ENCODE results near the gene YWHAG.

Gene YWHAG

GRCh38 chr7:76375251-76375650 is 16.5 kb upstream of the YWHAG start:
- no peaks in the 10 kb centered on the region for H3K79me2 ChIP-seq (ENCODE audit: insufficient read depth, low read length)
- H3K9me2 ChIP-seq (replicated peaks; ENCODE audit: low read depth, low read length) = no peaks in the 10 kb centered on the region
- no peak overlapping the region for H3K4me2 ChIP-seq (ENCODE audit: low read depth, low read length, poor library complexity, severe bottlenecking)
- TF ChIP-seq EZH2phosphoT487 (IDR thresholded peaks at IDR 0.05; ENCODE audit: borderline replicate concordance) (no peak), CTCF (conservative IDR thresholded peaks at IDR 0.05; ENCODE audit: low read length) (no peak)
- H4K20me1 ChIP-seq (ENCODE audit: insufficient read depth, low read length, poor library complexity, severe bottlenecking) = no peaks in the 10 kb centered on the region
- no peak overlapping the region for H3K9ac ChIP-seq (ENCODE audit: low read depth, low read length, poor library complexity, severe bottlenecking)
- H3K27me3 ChIP-seq (ENCODE audit: insufficient read depth, low read length, poor library complexity, severe bottlenecking) = no peaks in the 10 kb centered on the region
- H3K9me3 ChIP-seq (ENCODE audit: insufficient read depth, low read depth, low read length) = no peaks in the 10 kb centered on the region
- H3K4me1 ChIP-seq (ENCODE audit: insufficient read depth, low read length, poor library complexity, severe bottlenecking) = no peaks in the 10 kb centered on the region
- H2AFZ ChIP-seq (ENCODE audit: low read length) = no peak overlapping the region
- H3K36me3 ChIP-seq (ENCODE audit: insufficient read depth, low read length) = no peaks in the 10 kb centered on the region
- H3F3A ChIP-seq (ENCODE audit: low read depth) = no peaks in the 10 kb centered on the region
- no peak overlapping the region for H3K4me3 ChIP-seq (ENCODE audit: low read length, poor library complexity, severe bottlenecking)

DNA sequence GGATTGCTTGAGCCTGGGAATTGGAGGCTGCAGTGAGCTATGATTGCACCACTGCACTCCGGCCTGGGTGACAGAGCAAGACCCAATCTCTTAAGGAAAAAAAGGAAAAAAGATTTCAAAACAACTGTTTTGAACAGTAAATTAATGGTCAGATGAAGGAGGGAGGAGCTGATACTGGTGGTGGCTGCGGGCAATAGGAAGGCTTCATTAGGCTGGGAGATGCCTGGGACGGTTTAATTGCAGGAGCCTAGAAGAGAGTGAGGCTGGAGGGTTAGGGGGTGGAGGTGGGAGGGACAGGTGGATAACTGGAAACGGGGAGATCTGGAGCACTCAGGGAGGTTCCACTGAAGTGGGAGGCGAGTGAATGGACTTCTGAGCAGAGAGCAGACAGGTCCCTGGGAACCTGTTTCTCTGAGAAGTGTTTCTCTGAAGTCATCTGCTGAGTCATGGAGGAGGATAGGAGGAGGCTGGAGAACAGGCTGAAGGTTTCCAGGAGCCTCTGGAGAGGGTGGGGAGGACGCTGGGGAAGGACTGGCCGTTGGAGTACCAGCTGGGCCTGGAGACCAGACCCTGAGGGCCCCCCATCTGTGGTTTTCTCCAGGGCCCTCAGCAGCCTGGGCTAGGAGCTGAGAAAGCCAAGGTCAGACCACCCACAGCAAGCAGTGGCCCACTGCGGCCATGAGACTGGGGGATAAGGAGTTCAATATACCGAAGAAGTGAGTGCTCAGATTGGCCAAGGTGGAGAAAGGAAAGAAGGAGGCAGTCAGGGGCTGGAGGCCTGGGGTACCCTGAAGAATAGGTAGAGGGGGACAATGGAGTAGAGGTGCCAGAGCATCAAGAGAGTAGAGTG is 14.4 kb upstream of the YWHAG start:
- Histone ChIP-seq H4K20me1 (ENCODE audit: insufficient read depth, low read length, poor library complexity, severe bottlenecking) (no peaks in the 10 kb centered on the region), H3K9me2 (replicated peaks; ENCODE audit: low read depth, low read length) (no peaks in the 10 kb centered on the region), H2AFZ (ENCODE audit: low read length) (no peak overlapping the region), H3K4me3 (ENCODE audit: low read length, poor library complexity, severe bottlenecking) (no peak overlapping the region), H3K36me3 (ENCODE audit: insufficient read depth, low read length) (no peaks in the 10 kb centered on the region), H3K27me3 (ENCODE audit: insufficient read depth, low read length, poor library complexity, severe bottlenecking) (no peaks in the 10 kb centered on the region), H3K9me3 (ENCODE audit: insufficient read depth, low read depth, low read length) (no peaks in the 10 kb centered on the region), H3F3A (ENCODE audit: low read depth) (no peaks in the 10 kb centered on the region), H3K4me2 (ENCODE audit: low read depth, low read length, poor library complexity, severe bottlenecking) (no peak overlapping the region), H3K4me1 (ENCODE audit: insufficient read depth, low read length, poor library complexity, severe bottlenecking) (no peaks in the 10 kb centered on the region), H3K79me2 (ENCODE audit: insufficient read depth, low read length) (no peaks in the 10 kb centered on the region), H3K9ac (ENCODE audit: low read depth, low read length, poor library complexity, severe bottlenecking) (no peak overlapping the region)
- no peak for TF ChIP-seq CTCF (conservative IDR thresholded peaks at IDR 0.05; ENCODE audit: low read length)
- no peak for TF ChIP-seq EZH2phosphoT487 (IDR thresholded peaks at IDR 0.05; ENCODE audit: borderline replicate concordance)

- no peak overlapping the region for H3K4me3 ChIP-seq (ENCODE audit: low read length, poor library complexity, severe bottlenecking)
- TF ChIP-seq EZH2phosphoT487 (IDR thresholded peaks at IDR 0.05; ENCODE audit: borderline replicate concordance) (no peak), CTCF (conservative IDR thresholded peaks at IDR 0.05; ENCODE audit: low read length) (no peak)
Observed at GRCh38 chr7:76371396-76371795, 12.6 kb upstream of the YWHAG start.

More at GRCh38 chr7:76371396-76371795, 12.6 kb upstream of the YWHAG start:
- no peaks in the 10 kb centered on the region for H3K9me3 ChIP-seq (ENCODE audit: insufficient read depth, low read depth, low read length)
- H3K9ac ChIP-seq (ENCODE audit: low read depth, low read length, poor library complexity, severe bottlenecking) = no peak overlapping the region
- H3K4me2 ChIP-seq (ENCODE audit: low read depth, low read length, poor library complexity, severe bottlenecking) = no peak overlapping the region
- no peaks in the 10 kb centered on the region for H3K4me1 ChIP-seq (ENCODE audit: insufficient read depth, low read length, poor library complexity, severe bottlenecking)
- no peaks in the 10 kb centered on the region for H3F3A ChIP-seq (ENCODE audit: low read depth)
- H2AFZ ChIP-seq (ENCODE audit: low read length) = no peak overlapping the region
- H3K9me2 ChIP-seq (replicated peaks; ENCODE audit: low read depth, low read length) = no peaks in the 10 kb centered on the region
- no peaks in the 10 kb centered on the region for H4K20me1 ChIP-seq (ENCODE audit: insufficient read depth, low read length, poor library complexity, severe bottlenecking)
- H3K79me2 ChIP-seq (ENCODE audit: insufficient read depth, low read length) = no peaks in the 10 kb centered on the region
- H3K36me3 ChIP-seq (ENCODE audit: insufficient read depth, low read length) = no peaks in the 10 kb centered on the region
- no peaks in the 10 kb centered on the region for H3K27me3 ChIP-seq (ENCODE audit: insufficient read depth, low read length, poor library complexity, severe bottlenecking)
